HG02571 (cell line): ENCODE results near the gene EIF4B.
"Not testable (repeated sequence)": the region's sequence is repeated elsewhere in the genome, so short reads cannot be mapped to it uniquely, and the experiment has no call there.

Experiments used
- ATAC-seq: cut with Tn5 transposase; IDR thresholded peaks from one replicate; pipeline ENCODE4 v1.9.1; 2021; ENCODE audit warnings: mild to moderate bottlenecking, moderate library complexity; ENCODE audit not compliant: unreplicated experiment

Gene EIF4B, protein sequence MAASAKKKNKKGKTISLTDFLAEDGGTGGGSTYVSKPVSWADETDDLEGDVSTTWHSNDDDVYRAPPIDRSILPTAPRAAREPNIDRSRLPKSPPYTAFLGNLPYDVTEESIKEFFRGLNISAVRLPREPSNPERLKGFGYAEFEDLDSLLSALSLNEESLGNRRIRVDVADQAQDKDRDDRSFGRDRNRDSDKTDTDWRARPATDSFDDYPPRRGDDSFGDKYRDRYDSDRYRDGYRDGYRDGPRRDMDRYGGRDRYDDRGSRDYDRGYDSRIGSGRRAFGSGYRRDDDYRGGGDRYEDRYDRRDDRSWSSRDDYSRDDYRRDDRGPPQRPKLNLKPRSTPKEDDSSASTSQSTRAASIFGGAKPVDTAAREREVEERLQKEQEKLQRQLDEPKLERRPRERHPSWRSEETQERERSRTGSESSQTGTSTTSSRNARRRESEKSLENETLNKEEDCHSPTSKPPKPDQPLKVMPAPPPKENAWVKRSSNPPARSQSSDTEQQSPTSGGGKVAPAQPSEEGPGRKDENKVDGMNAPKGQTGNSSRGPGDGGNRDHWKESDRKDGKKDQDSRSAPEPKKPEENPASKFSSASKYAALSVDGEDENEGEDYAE

DNA sequence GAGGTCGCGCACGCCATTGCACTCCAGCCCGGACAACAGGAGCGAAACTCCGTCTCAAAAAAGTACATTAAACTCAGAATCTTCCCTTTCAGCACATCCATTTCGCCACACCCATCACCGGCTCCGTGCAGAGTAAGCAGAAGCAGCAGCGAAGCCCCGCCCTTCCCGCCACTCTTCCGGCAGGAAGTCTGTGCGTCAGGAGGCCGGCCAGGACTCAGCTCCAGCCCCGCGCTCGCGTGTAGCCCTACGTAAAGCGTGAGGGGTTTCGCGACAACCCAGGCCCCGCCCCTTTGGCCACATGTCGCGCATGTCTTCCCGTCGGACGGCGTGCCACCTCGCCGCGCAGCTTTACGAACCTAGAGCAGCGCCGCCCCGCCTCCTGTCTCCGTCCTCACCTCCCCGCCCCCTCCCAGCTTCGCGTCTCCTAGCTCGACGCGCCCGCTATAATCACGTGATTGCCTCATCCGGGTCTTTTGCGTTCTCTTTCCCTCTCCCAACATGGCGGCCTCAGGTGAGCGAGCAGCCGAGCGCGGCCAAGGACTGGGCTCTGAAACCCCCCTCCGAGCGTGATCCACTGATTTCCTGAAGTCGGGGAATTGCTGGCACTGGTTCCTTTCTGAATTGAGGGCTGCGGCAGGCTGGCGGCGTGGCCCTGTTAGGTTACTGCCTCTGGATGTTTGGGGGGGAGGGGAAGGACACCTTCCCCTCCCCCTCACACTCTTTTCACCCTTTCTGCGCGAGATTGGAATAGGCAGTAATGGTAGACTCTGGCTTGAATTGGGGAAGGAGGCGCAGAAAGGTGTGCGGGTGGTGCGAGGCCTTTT is at the start of gene EIF4B:
Gene EIF4B, plus strand, starts transcription at position 471 of the 824 bp plus-strand sequence. Its CDS starts 28 bp downstream, at position 499.
- ATAC-seq = peak; percentile 92

GRCh38 chr12:52956987-52957386 is 49.3 kb upstream of the EIF4B start:
- no peak for ATAC-seq

GRCh38 chr12:52964556-52965336 is 41.5 kb upstream of the EIF4B start:
- ATAC-seq = no peak

- no peak for ATAC-seq
Observed at GRCh38 chr12:52965337-52965731, 40.9 kb upstream of the EIF4B start.

DNA sequence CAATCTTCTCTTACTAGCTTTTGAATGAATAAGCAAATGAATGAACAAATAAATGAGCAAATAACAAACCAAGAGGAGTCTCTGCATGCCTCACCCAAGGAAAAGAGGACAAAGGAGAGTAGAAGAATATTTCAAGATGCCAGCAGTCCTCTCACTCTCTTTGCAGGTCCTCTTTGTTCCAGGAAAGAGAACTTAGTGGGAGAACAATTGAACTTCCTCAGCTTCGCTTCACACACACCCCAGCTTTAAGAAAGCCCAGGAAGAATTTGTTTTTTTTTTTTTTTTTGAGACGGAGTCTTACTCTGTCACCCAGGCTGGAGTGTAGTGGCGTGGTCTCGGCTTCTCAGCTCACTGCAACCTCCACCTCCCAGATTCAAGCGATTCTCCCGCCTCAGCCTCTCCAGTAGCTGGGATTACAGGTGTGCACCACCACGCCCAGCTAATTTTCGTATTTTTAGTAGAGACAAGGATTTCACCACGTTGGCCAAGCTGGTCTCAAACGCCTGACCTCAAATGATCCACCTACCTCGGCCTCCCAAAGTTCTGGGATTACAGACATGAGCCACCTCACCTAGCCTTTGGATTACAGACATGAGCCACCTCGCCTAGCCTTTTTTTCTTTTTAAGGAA is 37.0 kb upstream of the EIF4B start:
- ATAC-seq = no peak

- no peak for ATAC-seq
Observed at GRCh38 chr12:52969828-52970569, 36.3 kb upstream of the EIF4B start.

DNA sequence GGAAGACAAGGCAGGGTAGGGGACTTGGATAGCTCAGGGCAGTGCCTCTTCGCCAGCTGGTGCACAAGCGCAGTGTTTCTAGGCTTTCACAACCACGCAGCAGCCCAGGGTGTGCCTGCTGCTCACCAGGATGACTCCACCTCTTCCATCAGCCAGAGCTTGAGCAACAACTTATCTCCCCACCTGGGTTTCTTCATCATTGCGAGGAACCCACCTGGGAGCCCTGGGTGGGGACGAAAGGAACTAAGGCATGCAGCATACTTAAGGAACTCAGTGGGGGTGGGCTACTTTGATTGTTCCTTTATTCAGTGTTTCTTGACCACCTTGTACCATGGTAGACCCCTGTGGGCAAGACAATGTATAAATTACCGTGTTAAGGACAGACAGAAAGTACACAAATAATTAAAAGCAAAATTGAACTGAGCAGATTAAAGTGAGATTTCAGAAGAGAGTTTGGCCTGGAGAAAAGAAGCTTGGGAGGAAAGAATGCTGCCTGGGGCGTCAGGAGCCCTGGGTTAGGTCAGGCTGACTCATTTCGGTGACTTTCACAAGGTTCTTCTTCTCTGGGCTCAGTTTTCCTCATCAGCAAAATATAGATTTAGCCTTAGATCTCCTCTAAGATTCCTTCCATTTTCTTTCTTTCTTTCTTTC is 34.5 kb upstream of the EIF4B start:
- ATAC-seq = no peak

DNA sequence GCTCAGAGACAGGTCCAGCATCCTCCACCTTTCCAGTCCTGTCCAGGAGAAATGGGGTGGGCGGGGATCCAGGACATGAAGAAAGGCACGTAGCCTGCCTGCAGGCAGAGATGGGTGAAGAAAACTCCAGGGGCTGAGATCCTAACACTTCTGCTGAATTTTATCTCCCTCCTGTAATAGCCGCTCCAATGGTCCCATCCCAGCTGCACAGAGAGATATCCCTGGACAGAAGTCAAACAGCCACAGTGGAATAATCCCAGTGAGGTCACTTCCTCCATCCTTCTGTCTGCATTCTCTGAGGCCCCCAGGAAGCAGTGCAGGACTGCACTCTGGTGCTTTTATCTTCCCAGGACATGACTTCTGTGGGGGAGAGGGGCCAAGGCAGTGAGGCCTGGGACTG is 31.1 kb upstream of the EIF4B start:
- no peak for ATAC-seq

GRCh38 chr12:52975820-52976573 is 30.3 kb upstream of the EIF4B start:
- no peak for ATAC-seq

DNA sequence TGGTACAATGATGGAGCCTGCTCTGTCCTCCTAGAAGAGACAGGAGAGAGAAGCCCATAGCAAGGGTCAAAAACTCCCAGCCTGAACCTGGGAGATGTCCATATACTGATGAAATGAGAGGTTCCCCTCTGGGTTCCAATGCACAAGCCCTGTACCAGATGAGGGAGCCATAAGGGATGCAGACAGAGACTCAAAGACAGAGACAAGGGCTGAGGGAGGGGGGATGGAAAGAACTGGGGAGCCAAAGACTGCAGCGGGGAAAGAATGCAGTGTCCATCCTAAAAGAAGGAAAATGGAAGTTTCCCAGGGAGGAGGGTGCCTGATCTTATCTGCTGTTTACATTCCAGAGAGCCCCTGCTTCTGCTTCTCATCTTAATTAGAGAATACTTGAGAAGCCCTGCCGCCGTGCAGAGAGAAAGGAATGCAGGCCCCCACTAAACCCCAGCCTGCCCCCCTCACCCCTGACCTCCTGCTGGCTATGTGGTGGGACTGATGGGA is 29.6 kb upstream of the EIF4B start:
- no peak for ATAC-seq

GRCh38 chr12:52977170-52977569 is 29.1 kb upstream of the EIF4B start:
- ATAC-seq = no peak

DNA sequence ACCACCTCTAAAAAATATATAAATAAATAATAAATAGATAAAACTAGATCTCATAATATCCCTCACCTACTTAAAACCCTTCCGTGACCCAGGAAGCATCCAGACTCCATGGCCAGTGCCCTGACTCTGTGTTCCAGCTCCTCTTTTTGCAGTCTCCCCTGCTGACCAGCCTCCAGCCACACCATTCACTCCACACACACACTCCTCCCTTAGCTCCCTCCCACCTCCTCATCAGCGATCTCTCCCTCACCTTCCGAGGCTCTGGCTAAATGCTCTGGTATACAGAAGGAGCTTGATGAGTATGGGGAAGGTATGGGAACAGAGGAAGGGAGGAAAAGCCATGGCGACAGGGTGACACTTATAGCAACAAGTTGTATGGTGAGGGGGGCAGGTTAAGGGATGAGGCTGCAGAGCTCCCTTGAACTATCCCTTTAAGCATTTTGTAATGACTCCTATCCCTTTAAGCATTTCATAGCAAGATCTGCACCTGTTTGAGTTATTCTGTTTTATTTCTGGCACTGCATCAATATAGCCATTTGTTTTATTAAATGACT is 26.1 kb upstream of the EIF4B start:
- ATAC-seq = no peak

DNA sequence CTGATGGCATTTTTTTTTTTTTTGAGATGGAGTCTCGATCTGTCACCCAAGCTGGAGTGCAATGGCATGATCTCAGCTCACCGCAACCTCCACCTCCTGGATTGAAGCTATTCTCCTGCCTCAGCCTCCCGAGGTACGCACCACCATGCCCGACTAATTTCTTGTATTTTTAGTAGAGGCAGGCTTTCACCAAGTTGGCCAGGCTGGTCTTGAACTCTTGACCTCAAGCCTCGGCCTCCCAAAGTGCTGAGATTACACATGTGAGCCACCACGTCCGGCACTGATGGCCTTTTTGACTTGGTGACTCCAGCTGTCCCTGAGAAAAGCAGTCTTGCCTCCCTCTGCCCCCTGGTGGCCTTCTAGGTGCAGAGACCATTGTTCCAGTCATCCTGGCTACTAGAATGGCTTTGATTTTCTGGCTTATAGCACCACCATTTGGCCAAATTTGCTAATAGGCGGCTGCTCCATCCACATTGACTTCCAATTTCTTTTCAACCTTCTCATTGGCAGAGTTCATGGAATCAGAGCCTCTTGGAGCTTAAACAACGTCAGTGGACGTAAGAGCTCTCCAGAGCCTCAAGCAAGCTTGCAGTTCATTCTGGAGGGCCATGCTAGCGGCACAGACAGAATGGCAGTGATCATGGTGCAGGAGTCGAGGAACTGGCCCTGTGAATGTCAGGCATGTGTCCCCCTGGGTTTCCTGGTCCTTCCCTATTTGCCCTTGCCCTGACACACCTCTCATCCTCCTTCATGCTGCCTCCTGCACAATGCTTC is 25.4 kb upstream of the EIF4B start:
- ATAC-seq = no peak

- no peak for ATAC-seq
Observed at GRCh38 chr12:52984136-52984535, 22.1 kb upstream of the EIF4B start.

- no peak for ATAC-seq
Observed at GRCh38 chr12:52988898-52989297, 17.4 kb upstream of the EIF4B start.

DNA sequence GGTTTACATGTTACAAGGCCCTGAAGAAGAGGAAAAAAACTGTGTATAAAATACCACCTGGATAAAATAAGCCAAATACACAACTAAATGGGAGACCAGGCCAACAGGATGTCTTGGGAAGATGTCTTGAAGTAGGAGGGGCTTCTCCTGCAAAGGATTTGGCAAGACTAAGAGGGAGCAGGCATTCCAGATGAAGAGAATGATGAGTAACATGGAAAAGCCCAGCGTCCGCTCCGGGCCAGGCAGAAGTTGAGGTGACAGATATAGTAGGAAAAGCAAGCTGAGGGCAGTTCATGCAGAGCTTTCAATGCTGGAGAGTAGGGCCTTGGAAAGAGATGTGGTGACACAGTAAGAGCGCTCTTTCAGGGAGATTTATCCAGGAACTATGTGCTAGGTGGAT is 16.1 kb upstream of the EIF4B start:
- no peak for ATAC-seq

DNA sequence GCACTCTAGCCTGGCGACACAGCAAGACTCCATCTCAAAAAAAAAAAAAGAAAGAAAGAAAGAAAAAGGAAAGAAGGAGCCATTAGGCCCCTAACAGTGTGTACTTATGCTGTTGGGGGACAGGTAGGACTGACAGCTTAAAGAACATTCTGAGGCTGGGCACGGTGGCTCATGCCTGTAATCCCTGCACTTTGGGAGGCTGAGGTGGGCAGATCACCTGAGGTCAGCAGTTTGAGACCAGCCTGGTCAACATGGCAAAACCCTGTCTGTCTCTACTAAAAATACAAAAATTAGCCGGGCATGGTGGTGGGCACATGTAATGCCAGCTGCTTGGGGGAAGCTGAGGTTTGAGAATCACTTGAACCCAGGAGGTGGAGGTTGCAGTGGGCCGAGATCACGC is 14.0 kb upstream of the EIF4B start:
- ATAC-seq = not testable (repeated sequence)
